ENCODE measurements around the gene HOMER3.
"Not testable (repeated sequence)": the region's sequence is repeated elsewhere in the genome, so short reads cannot be mapped to it uniquely, and the experiment has no call there.

The HOMER3 gene

GRCh38 chr19:18952364-18953003, 11.5 kb upstream of the HOMER3 start:
- DNase-seq = not testable (repeated sequence)

- no peak for DNase-seq
Measured at GRCh38 chr19:18951721-18952281, 10.8 kb upstream of the HOMER3 start.

GRCh38 chr19:18949858-18950257, 8.8 kb upstream of the HOMER3 start:
- no peak for DNase-seq

GRCh38 chr19:18948976-18949356, 7.9 kb upstream of the HOMER3 start:
- DNase-seq = no peak

- DNase-seq = no peak
Measured at GRCh38 chr19:18948075-18948975, 7.3 kb upstream of the HOMER3 start.

GRCh38 chr19:18946918-18947317, 5.9 kb upstream of the HOMER3 start:
- no peak for DNase-seq

- no peak for DNase-seq
Measured at GRCh38 chr19:18946335-18946734, 5.3 kb upstream of the HOMER3 start.

- no peak for DNase-seq
Measured at GRCh38 chr19:18945297-18945696, 4.3 kb upstream of the HOMER3 start.

GRCh38 chr19:18943465-18943864, 2.4 kb upstream of the HOMER3 start:
- no peak for DNase-seq

- no peak for DNase-seq
Measured at GRCh38 chr19:18942692-18943091, 1.7 kb upstream of the HOMER3 start.

- no peak for DNase-seq
Measured at GRCh38 chr19:18941628-18942354, 774 bp upstream of the HOMER3 start.

- DNase-seq = no peak
Measured at GRCh38 chr19:18939922-18940768, 872 bp downstream of the HOMER3 start.

- DNase-seq = no peak
Measured at GRCh38 chr19:18939163-18939562, 1.9 kb downstream of the HOMER3 start.

- DNase-seq = no peak
Measured at GRCh38 chr19:18933297-18933696, 7.7 kb downstream of the HOMER3 start.

- no peak for DNase-seq
Measured at GRCh38 chr19:18932216-18932841, 8.7 kb downstream of the HOMER3 start.

GRCh38 chr19:18931316-18932162, 9.5 kb downstream of the HOMER3 start:
- no peak for DNase-seq

GRCh38 chr19:18929311-18929710, 11.7 kb downstream of the HOMER3 start:
- no peak for DNase-seq

GRCh38 chr19:18928018-18928805, 12.8 kb downstream of the HOMER3 start:
- no peak for DNase-seq

- no peak for DNase-seq
Measured at GRCh38 chr19:18924684-18925213, 16.3 kb downstream of the HOMER3 start.
